SU-DHL-6 (cell line): ENCODE results near the gene NFATC1.

Experiments
- H2AFZ ChIP-seq: fragments of 200-600 bp; sonication (generic); 2 replicates; pipeline ENCODE4 v1.6.1; 2014; ENCODE audit warnings: low read depth, mild to moderate bottlenecking, moderate library complexity, mixed read lengths, antibody characterized with exemption, low read length; ENCODE audit not compliant: severe bottlenecking
- H3F3A ChIP-seq: fragments of 200-600 bp; shearing (Covaris generic); 2 replicates; pipeline ENCODE4 v1.6.0; 2016; ENCODE audit warnings: antibody characterized with exemption, mild to moderate bottlenecking; ENCODE audit not compliant: insufficient read depth
- H3K27ac ChIP-seq: fragments of 200-600 bp; sonication (generic); 2 replicates; pipeline ENCODE4 v1.5.1; 2016; ENCODE audit warnings: low read depth, mild to moderate bottlenecking, low read length, moderate library complexity, mixed read lengths
- H3K27me3 ChIP-seq: fragments of 200-600 bp; sonication (generic), shearing (Covaris generic); 2 replicates; pipeline ENCODE4 v1.6.0; 2014; ENCODE audit warnings: mild to moderate bottlenecking, low read length
- H3K36me3 ChIP-seq: fragments of 200-600 bp; sonication (generic); 2 replicates; pipeline ENCODE4 v1.6.1; 2014; ENCODE audit warnings: mild to moderate bottlenecking, low read length, mixed read lengths
- H3K4me2 ChIP-seq: fragments of 300-600, 200-600 bp; shearing (Covaris generic), sonication (generic); 2 replicates; pipeline ENCODE4 v1.6.0; 2014; ENCODE audit warnings: low read length, low read depth, mild to moderate bottlenecking; ENCODE audit not compliant: poor library complexity, severe bottlenecking
- H3K4me3 ChIP-seq: fragments of 200-600 bp; sonication (generic); 2 replicates; pipeline ENCODE4 v1.5.1; 2014; ENCODE audit warnings: antibody characterized with exemption, low read length, mild to moderate bottlenecking, mixed read lengths; ENCODE audit not compliant: insufficient read depth, poor library complexity, severe bottlenecking
- H3K79me2 ChIP-seq: fragments of 200-600 bp; sonication (generic); 2 replicates; pipeline ENCODE4 v1.6.1; 2014; ENCODE audit warnings: mild to moderate bottlenecking, low read length, moderate library complexity; ENCODE audit not compliant: insufficient read depth
- H3K9ac ChIP-seq: fragments of 200-600 bp; sonication (generic); 2 replicates; pipeline ENCODE4 v1.7.0; 2014; ENCODE audit warnings: mild to moderate bottlenecking, low read length
- H3K9me2 ChIP-seq: fragments of 200-600 bp; sonication (generic); replicated peaks from 2 replicates; pipeline ENCODE4 v1.6.1; 2014; ENCODE audit warnings: low read length; ENCODE audit not compliant: insufficient read depth
- H3K9me3 ChIP-seq: fragments of 200-600 bp; sonication (generic); 2 replicates; pipeline ENCODE4 v1.6.1; 2014; ENCODE audit warnings: low read length, mixed read lengths; ENCODE audit not compliant: insufficient read depth
- H4K20me1 ChIP-seq: fragments of 200-600 bp; sonication (generic); 2 replicates; pipeline ENCODE4 v1.6.1; 2014; ENCODE audit warnings: low read depth, mild to moderate bottlenecking, antibody characterized with exemption, low read length, moderate library complexity, mixed read lengths
- EZH2phosphoT487 ChIP-seq: fragments of 200-600 bp; sonication (generic), shearing (Covaris generic); conservative IDR thresholded peaks from 2 replicates; pipeline ENCODE4 v1.6.1; 2018; ENCODE audit warnings: mild to moderate bottlenecking, antibody characterized with exemption, low read length, moderate library complexity, mixed read lengths
- TF ChIP-seq, protein P1 (sequence below): fragments of 200-600 bp; sonication (generic); IDR thresholded peaks from one replicate; pipeline ENCODE4 v1.5.1; 2017; ENCODE audit warnings: antibody characterized with exemption, mild to moderate bottlenecking, low read length, moderate library complexity; ENCODE audit not compliant: insufficient read depth, poor library complexity, severe bottlenecking

The NFATC1 gene

GRCh38 chr18:79387214-79387613 lies 8.5 kb upstream of the NFATC1 start:
- Histone ChIP-seq H3K9ac (no peak overlapping the region), H2AFZ (no peak overlapping the region), H3K4me3 (no peak overlapping the region), H3K27me3 (no peaks in the 10 kb centered on the region), H3K79me2 (no peaks in the 10 kb centered on the region), H4K20me1 (no peaks in the 10 kb centered on the region), H3K9me3 (no peaks in the 10 kb centered on the region), H3K9me2 (no peaks in the 10 kb centered on the region), H3K36me3 (no peaks in the 10 kb centered on the region), H3K4me2 (no peak overlapping the region), H3F3A (0 out of 2 replicates have a peak, but pooled peaks cover 5% of the 10 kb centered on the region), H3K27ac (no peak overlapping the region)
- TF ChIP-seq, protein P1, sequence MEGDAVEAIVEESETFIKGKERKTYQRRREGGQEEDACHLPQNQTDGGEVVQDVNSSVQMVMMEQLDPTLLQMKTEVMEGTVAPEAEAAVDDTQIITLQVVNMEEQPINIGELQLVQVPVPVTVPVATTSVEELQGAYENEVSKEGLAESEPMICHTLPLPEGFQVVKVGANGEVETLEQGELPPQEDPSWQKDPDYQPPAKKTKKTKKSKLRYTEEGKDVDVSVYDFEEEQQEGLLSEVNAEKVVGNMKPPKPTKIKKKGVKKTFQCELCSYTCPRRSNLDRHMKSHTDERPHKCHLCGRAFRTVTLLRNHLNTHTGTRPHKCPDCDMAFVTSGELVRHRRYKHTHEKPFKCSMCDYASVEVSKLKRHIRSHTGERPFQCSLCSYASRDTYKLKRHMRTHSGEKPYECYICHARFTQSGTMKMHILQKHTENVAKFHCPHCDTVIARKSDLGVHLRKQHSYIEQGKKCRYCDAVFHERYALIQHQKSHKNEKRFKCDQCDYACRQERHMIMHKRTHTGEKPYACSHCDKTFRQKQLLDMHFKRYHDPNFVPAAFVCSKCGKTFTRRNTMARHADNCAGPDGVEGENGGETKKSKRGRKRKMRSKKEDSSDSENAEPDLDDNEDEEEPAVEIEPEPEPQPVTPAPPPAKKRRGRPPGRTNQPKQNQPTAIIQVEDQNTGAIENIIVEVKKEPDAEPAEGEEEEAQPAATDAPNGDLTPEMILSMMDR = no peak
- TF ChIP-seq EZH2phosphoT487 = no peak

GRCh38 chr18:79387615-79388014 lies 8.1 kb upstream of the NFATC1 start:
- Histone ChIP-seq H3F3A (peaks cover 8% of the 10 kb centered on the region; the same call in 1 of the 2 replicates), H3K4me2 (no peak overlapping the region), H3K36me3 (no peaks in the 10 kb centered on the region), H3K9me2 (no peaks in the 10 kb centered on the region), H3K4me3 (no peak overlapping the region), H3K9me3 (no peaks in the 10 kb centered on the region), H3K27ac (no peak overlapping the region), H3K79me2 (no peaks in the 10 kb centered on the region), H3K9ac (no peak overlapping the region), H4K20me1 (no peaks in the 10 kb centered on the region), H3K27me3 (no peaks in the 10 kb centered on the region), H2AFZ (no peak overlapping the region)
- TF ChIP-seq, protein P1 = no peak
- TF ChIP-seq EZH2phosphoT487 = no peak

GRCh38 chr18:79388043-79388442 lies 7.7 kb upstream of the NFATC1 start:
- no peak overlapping the region for H3K9ac ChIP-seq
- H3F3A ChIP-seq = peaks cover 12% of the 10 kb centered on the region
- no peaks in the 10 kb centered on the region for H3K36me3 ChIP-seq
- H3K4me3 ChIP-seq = no peak overlapping the region
- TF ChIP-seq, protein P1 = no peak
- TF ChIP-seq EZH2phosphoT487 = no peak
- H4K20me1 ChIP-seq = no peaks in the 10 kb centered on the region
- no peaks in the 10 kb centered on the region for H3K9me2 ChIP-seq
- no peak overlapping the region for H3K27ac ChIP-seq
- H3K79me2 ChIP-seq = no peaks in the 10 kb centered on the region
- H2AFZ ChIP-seq = no peak overlapping the region
- H3K27me3 ChIP-seq = no peaks in the 10 kb centered on the region
- H3K9me3 ChIP-seq = no peaks in the 10 kb centered on the region
- no peak overlapping the region for H3K4me2 ChIP-seq

DNA sequence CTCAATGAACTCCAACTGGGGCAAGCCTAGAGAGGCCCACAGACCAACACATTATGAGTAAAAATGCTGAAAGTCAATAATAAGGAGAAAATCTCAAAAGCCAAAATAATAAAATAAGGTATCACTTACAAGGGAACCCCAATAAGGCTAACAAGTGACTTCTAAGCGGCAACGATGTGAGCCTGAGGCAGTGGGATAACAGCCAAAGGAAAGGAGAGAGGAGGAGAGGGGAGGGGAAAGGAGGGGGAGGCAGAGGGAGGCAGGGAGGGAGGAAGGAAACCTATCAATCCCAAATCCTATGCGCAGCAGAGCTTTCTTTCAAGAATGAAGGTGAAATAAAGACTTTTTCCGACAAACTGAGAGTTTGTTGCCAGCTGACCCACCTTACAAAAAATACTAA lies 6.0 kb upstream of the NFATC1 start:
- H3K9me3 ChIP-seq = no peaks in the 10 kb centered on the region
- H3K36me3 ChIP-seq = no peaks in the 10 kb centered on the region
- TF ChIP-seq EZH2phosphoT487 = no peak
- TF ChIP-seq, protein P1 = no peak
- no peaks in the 10 kb centered on the region for H4K20me1 ChIP-seq
- H3K4me2 ChIP-seq = no peak overlapping the region
- H3K27me3 ChIP-seq = no peaks in the 10 kb centered on the region
- peaks cover 17% of the 10 kb centered on the region for H3F3A ChIP-seq
- H3K9me2 ChIP-seq = no peaks in the 10 kb centered on the region
- no peak overlapping the region for H2AFZ ChIP-seq
- no peaks in the 10 kb centered on the region for H3K79me2 ChIP-seq
- no peak overlapping the region for H3K4me3 ChIP-seq
- no peak overlapping the region for H3K27ac ChIP-seq
- no peak overlapping the region for H3K9ac ChIP-seq
